GM12865 (cell line): ENCODE data around the gene HSPA1A.

ENCODE experiments used
- DNase-seq: peaks from one replicate; pipeline ENCODE4 v3.0.0; 2010; ENCODE audit warnings: low read depth
- H3K4me3 ChIP-seq: 2 replicates; pipeline ENCODE4 v1.5.1; 2011; ENCODE audit warnings: mild to moderate bottlenecking, low read depth, low read length, control low read depth
- CTCF ChIP-seq: IDR thresholded peaks from 2 replicates; pipeline ENCODE4 v1.5.1; 2011; ENCODE audit warnings: low read length, control low read depth, low read depth, inconsistent platforms; ENCODE audit not compliant: insufficient read depth; ENCODE audit errors: missing control alignments

HSPA1A gene

GRCh38 chr6:31781244-31782125, 33.9 kb upstream of the HSPA1A start:
- H3K4me3 ChIP-seq, result no peak overlapping the region
- DNase-seq, result no peak
- no peak for TF ChIP-seq CTCF

GRCh38 chr6:31782126-31782855, 33.1 kb upstream of the HSPA1A start:
- H3K4me3 ChIP-seq, result no peak overlapping the region
- DNase-seq, result no peak
- no peak for TF ChIP-seq CTCF

GRCh38 chr6:31784098-31784925, 31.0 kb upstream of the HSPA1A start:
- DNase-seq, result no peak
- no peak for TF ChIP-seq CTCF
- H3K4me3 ChIP-seq, result no peak overlapping the region

GRCh38 chr6:31785475-31785874, 29.9 kb upstream of the HSPA1A start:
- no peak overlapping the region for H3K4me3 ChIP-seq
- no peak for TF ChIP-seq CTCF
- DNase-seq, result no peak

- peak; percentile 42 for DNase-seq
- peak; percentile 66 for TF ChIP-seq CTCF
- H3K4me3 ChIP-seq, result no peak overlapping the region
Observed at GRCh38 chr6:31791324-31792089, 23.8 kb upstream of the HSPA1A start.

- TF ChIP-seq CTCF, result no peak
- no peak for DNase-seq
- H3K4me3 ChIP-seq, result no peak overlapping the region
Observed at GRCh38 chr6:31792090-31792374, 23.3 kb upstream of the HSPA1A start.
